SU-DHL-6 (cell line): Measurements from ENCODE around the gene PIK3CD.
A peak's percentile ranks its signal among the peaks of the same experiment; 100 is the strongest.

Experiments used
- H2AFZ ChIP-seq: fragments of 200-600 bp; sonication (generic); 2 replicates; pipeline ENCODE4 v1.6.1; 2014; ENCODE audit warnings: low read depth, mild to moderate bottlenecking, moderate library complexity, mixed read lengths, antibody characterized with exemption, low read length; ENCODE audit not compliant: severe bottlenecking
- H3F3A ChIP-seq: fragments of 200-600 bp; shearing (Covaris generic); 2 replicates; pipeline ENCODE4 v1.6.0; 2016; ENCODE audit warnings: antibody characterized with exemption, mild to moderate bottlenecking; ENCODE audit not compliant: insufficient read depth
- H3K27ac ChIP-seq: fragments of 200-600 bp; sonication (generic); 2 replicates; pipeline ENCODE4 v1.5.1; 2016; ENCODE audit warnings: low read depth, mild to moderate bottlenecking, low read length, moderate library complexity, mixed read lengths
- H3K27me3 ChIP-seq: fragments of 200-600 bp; sonication (generic), shearing (Covaris generic); 2 replicates; pipeline ENCODE4 v1.6.0; 2014; ENCODE audit warnings: mild to moderate bottlenecking, low read length
- H3K36me3 ChIP-seq: fragments of 200-600 bp; sonication (generic); 2 replicates; pipeline ENCODE4 v1.6.1; 2014; ENCODE audit warnings: mild to moderate bottlenecking, low read length, mixed read lengths
- H3K4me2 ChIP-seq: fragments of 300-600, 200-600 bp; shearing (Covaris generic), sonication (generic); 2 replicates; pipeline ENCODE4 v1.6.0; 2014; ENCODE audit warnings: low read length, low read depth, mild to moderate bottlenecking; ENCODE audit not compliant: poor library complexity, severe bottlenecking
- H3K4me3 ChIP-seq: fragments of 200-600 bp; sonication (generic); 2 replicates; pipeline ENCODE4 v1.5.1; 2014; ENCODE audit warnings: antibody characterized with exemption, low read length, mild to moderate bottlenecking, mixed read lengths; ENCODE audit not compliant: insufficient read depth, poor library complexity, severe bottlenecking
- H3K79me2 ChIP-seq: fragments of 200-600 bp; sonication (generic); 2 replicates; pipeline ENCODE4 v1.6.1; 2014; ENCODE audit warnings: mild to moderate bottlenecking, low read length, moderate library complexity; ENCODE audit not compliant: insufficient read depth
- H3K9ac ChIP-seq: fragments of 200-600 bp; sonication (generic); 2 replicates; pipeline ENCODE4 v1.7.0; 2014; ENCODE audit warnings: mild to moderate bottlenecking, low read length
- H3K9me2 ChIP-seq: fragments of 200-600 bp; sonication (generic); replicated peaks from 2 replicates; pipeline ENCODE4 v1.6.1; 2014; ENCODE audit warnings: low read length; ENCODE audit not compliant: insufficient read depth
- H3K9me3 ChIP-seq: fragments of 200-600 bp; sonication (generic); 2 replicates; pipeline ENCODE4 v1.6.1; 2014; ENCODE audit warnings: low read length, mixed read lengths; ENCODE audit not compliant: insufficient read depth
- H4K20me1 ChIP-seq: fragments of 200-600 bp; sonication (generic); 2 replicates; pipeline ENCODE4 v1.6.1; 2014; ENCODE audit warnings: low read depth, mild to moderate bottlenecking, antibody characterized with exemption, low read length, moderate library complexity, mixed read lengths
- EZH2phosphoT487 ChIP-seq: fragments of 200-600 bp; sonication (generic), shearing (Covaris generic); conservative IDR thresholded peaks from 2 replicates; pipeline ENCODE4 v1.6.1; 2018; ENCODE audit warnings: mild to moderate bottlenecking, antibody characterized with exemption, low read length, moderate library complexity, mixed read lengths
- TF ChIP-seq, protein P1 (sequence below): fragments of 200-600 bp; sonication (generic); IDR thresholded peaks from one replicate; pipeline ENCODE4 v1.5.1; 2017; ENCODE audit warnings: antibody characterized with exemption, mild to moderate bottlenecking, low read length, moderate library complexity; ENCODE audit not compliant: insufficient read depth, poor library complexity, severe bottlenecking

The PIK3CD gene

DNA sequence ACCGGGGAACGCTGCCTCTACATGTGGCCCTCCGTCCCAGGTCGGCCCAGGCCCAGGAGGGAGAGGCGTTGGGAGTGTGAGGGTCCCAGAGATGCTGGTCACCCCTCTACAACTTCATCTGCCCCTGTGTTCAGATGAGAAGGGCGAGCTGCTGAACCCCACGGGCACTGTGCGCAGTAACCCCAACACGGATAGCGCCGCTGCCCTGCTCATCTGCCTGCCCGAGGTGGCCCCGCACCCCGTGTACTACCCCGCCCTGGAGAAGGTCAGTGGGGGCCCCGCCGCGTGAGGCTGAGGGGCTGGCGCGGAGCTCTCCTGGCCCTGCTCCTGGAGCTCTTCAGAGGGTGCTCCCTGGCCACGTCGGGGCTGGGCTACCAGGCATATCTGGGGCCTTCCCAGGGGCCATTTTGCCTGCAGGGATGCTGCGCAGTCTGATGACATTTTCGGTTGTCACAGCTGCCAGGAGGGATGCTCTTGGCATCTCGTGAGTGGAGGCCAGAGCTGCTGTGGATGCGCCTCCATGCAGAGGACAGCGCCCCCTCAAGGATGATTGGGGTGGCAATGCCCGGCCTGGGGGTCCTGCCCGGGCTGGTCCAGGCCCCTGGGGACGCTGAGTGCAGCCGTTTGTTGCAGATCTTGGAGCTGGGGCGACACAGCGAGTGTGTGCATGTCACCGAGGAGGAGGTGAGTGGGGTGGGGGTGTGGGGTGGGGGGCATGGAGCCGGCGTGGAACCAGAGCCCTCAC, 68.6 kb downstream of the PIK3CD start:
- H3K27ac ChIP-seq: no peak overlapping the region
- H3K9ac ChIP-seq: no peak overlapping the region
- H2AFZ ChIP-seq: no peak overlapping the region
- H3F3A ChIP-seq: no peaks in the 10 kb centered on the region
- TF ChIP-seq, protein P1, sequence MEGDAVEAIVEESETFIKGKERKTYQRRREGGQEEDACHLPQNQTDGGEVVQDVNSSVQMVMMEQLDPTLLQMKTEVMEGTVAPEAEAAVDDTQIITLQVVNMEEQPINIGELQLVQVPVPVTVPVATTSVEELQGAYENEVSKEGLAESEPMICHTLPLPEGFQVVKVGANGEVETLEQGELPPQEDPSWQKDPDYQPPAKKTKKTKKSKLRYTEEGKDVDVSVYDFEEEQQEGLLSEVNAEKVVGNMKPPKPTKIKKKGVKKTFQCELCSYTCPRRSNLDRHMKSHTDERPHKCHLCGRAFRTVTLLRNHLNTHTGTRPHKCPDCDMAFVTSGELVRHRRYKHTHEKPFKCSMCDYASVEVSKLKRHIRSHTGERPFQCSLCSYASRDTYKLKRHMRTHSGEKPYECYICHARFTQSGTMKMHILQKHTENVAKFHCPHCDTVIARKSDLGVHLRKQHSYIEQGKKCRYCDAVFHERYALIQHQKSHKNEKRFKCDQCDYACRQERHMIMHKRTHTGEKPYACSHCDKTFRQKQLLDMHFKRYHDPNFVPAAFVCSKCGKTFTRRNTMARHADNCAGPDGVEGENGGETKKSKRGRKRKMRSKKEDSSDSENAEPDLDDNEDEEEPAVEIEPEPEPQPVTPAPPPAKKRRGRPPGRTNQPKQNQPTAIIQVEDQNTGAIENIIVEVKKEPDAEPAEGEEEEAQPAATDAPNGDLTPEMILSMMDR: no peak
- no peak for TF ChIP-seq EZH2phosphoT487
- H3K79me2 ChIP-seq: no peaks in the 10 kb centered on the region
- no peaks in the 10 kb centered on the region for H3K9me3 ChIP-seq
- no peaks in the 10 kb centered on the region for H3K9me2 ChIP-seq
- no peaks in the 10 kb centered on the region for H3K27me3 ChIP-seq
- H3K36me3 ChIP-seq: 0 out of 2 replicates have a peak, but pooled peaks cover 6% of the 10 kb centered on the region
- H4K20me1 ChIP-seq: no peaks in the 10 kb centered on the region
- H3K4me2 ChIP-seq: no peak overlapping the region
- no peak overlapping the region for H3K4me3 ChIP-seq

DNA sequence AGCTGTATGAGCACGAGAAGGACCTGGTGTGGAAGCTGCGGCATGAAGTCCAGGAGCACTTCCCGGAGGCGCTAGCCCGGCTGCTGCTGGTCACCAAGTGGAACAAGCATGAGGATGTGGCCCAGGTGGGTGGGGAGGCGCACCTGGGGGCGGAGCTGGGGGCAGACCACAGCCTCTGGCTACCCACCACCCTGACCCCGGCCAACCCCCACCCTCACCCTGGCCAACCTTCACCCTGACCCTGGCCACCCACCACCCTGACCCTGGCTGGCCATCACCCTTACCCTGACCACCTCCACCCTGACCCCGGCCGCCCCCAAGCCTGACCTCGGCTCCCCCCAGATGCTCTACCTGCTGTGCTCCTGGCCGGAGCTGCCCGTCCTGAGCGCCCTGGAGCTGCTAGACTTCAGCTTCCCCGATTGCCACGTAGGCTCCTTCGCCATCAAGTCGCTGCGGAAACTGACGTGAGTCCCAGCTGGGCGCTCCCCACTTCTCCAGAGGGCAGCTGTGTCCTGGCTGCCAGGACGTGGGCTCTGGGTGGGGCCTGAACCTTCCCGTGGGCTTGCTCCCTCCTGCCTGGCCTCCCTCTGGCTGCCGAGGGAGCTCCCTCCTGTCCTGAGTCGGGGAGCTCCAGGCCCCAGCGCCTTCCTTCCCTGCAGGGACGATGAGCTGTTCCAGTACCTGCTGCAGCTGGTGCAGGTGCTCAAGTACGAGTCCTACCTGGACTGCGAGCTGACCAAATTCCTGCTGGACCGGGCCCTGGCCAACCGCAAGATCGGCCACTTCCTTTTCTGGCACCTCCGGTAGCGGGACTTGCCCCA, 69.5 kb downstream of the PIK3CD start:
- Histone ChIP-seq H3K9me3 (no peaks in the 10 kb centered on the region), H3K79me2 (no peaks in the 10 kb centered on the region), H3F3A (no peaks in the 10 kb centered on the region), H2AFZ (no peak overlapping the region), H3K9me2 (no peaks in the 10 kb centered on the region), H3K9ac (no peak overlapping the region), H3K27me3 (no peaks in the 10 kb centered on the region), H3K27ac (no peak overlapping the region), H3K4me2 (no peak overlapping the region), H4K20me1 (no peaks in the 10 kb centered on the region), H3K36me3 (0 out of 2 replicates have a peak, but pooled peaks cover 6% of the 10 kb centered on the region), H3K4me3 (no peak overlapping the region)
- TF ChIP-seq, protein P1: no peak

DNA sequence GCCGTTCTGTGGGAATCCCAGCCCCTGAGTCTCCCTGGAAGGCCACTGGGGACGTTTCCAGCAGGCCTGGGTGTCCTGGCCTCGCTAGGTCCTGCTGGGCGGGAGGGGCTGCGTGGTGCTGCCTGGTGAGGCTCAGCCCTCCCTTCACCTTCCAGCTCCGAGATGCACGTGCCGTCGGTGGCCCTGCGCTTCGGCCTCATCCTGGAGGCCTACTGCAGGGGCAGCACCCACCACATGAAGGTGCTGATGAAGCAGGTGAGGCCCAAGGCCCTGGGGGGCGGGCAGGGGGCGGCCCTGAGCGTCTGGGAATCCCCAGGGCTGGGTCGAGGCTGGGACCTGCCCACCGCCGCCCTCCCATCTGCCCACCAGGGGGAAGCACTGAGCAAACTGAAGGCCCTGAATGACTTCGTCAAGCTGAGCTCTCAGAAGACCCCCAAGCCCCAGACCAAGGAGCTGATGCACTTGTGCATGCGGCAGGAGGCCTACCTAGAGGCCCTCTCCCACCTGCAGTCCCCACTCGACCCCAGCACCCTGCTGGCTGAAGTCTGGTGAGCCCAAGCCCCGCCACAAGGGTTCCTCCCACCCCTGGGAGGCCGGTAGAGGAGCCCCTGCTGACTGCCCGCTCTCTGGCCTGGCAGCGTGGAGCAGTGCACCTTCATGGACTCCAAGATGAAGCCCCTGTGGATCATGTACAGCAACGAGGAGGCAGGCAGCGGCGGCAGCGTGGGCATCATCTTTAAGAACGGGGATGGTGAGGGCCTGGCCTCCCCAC, 70.3 kb downstream of the PIK3CD start:
- Histone ChIP-seq H3K9me3 (no peaks in the 10 kb centered on the region), H3K36me3 (0 out of 2 replicates have a peak, but pooled peaks cover 6% of the 10 kb centered on the region), H3K27ac (no peak overlapping the region), H3K79me2 (no peaks in the 10 kb centered on the region), H4K20me1 (no peaks in the 10 kb centered on the region), H3K4me2 (no peak overlapping the region), H3K27me3 (no peaks in the 10 kb centered on the region), H2AFZ (no peak overlapping the region), H3K9ac (no peak overlapping the region), H3K9me2 (no peaks in the 10 kb centered on the region), H3F3A (no peaks in the 10 kb centered on the region), H3K4me3 (no peak overlapping the region)
- TF ChIP-seq, protein P1: peak; percentile 80
- TF ChIP-seq EZH2phosphoT487: no peak
